Spleen (tissue), 11 donors: ENCODE measurements around the gene LRP1B. TPM values are rescaled to one million over a fixed set of nuclear protein-coding genes. Genes with fewer than 3 reads are reported as not detected.

Experiments used
- DNase-seq: peaks from one replicate; pipeline ENCODE4 v3.0.0-alpha.2; 2020
- H3K27ac ChIP-seq, 8 donors: fragments of 200-600 bp; sonication (generic) in 7 of 8; 1 replicate in 4 of 8; 2 replicates in 4 of 8; pipeline versions ENCODE4 v1.5.0 to v1.8.0; 2016 to 2021; ENCODE audit warnings: inconsistent platforms in 4 of 8, mild to moderate bottlenecking in 4 of 8, moderate library complexity in 1 of 8
- H3K27me3 ChIP-seq, 7 donors: fragments of 200-600 bp; sonication (generic) in 6 of 7; replicated peaks in 1 of 7; 1 replicate in 4 of 7; 2 replicates in 3 of 7; pipeline versions ENCODE4 v1.5.0 to v1.8.0; 2016 to 2021; ENCODE audit warnings: inconsistent platforms in 3 of 7, mild to moderate bottlenecking in 1 of 7
- H3K36me3 ChIP-seq, 6 donors: fragments of 200-600 bp; sonication (generic) in 5 of 6; 1 replicate in 4 of 6; 2 replicates in 2 of 6; pipeline versions ENCODE4 v1.5.0 to v1.8.0; 2016 to 2021; ENCODE audit warnings: inconsistent platforms in 2 of 6
- H3K4me1 ChIP-seq, 6 donors: fragments of 200-600 bp; sonication (generic) in 5 of 6; 1 replicate in 3 of 6; 2 replicates in 3 of 6; pipeline versions ENCODE4 v1.5.0 to v1.8.0; 2016 to 2021; ENCODE audit warnings: inconsistent platforms in 3 of 6
- H3K4me3 ChIP-seq, 8 donors: fragments of 200-600 bp; sonication (generic) in 7 of 8; 1 replicate in 4 of 8; 2 replicates in 4 of 8; pipeline versions ENCODE4 v1.5.0 to v1.8.0; 2016 to 2021; ENCODE audit warnings: inconsistent platforms in 4 of 8, mild to moderate bottlenecking in 4 of 8, moderate library complexity in 2 of 8
- H3K9me3 ChIP-seq, 8 donors: fragments of 200-600 bp; sonication (generic) in 7 of 8; 1 replicate in 4 of 8; 2 replicates in 4 of 8; pipeline versions ENCODE4 v1.5.0 to v1.8.0; 2016 to 2021; ENCODE audit warnings: inconsistent platforms in 4 of 8
- CTCF ChIP-seq, 11 experiments: fragments of 200-600 bp in 7 of 11; fragments of 450-650 bp in 4 of 11; sonication (generic) in 4 of 11; IDR thresholded peaks in 8 of 11; conservative IDR thresholded peaks in 3 of 11; 1 replicate in 7 of 11; 2 replicates in 4 of 11; pipeline versions ENCODE4 v1.4.0 to v1.8.0; 2016 to 2021; ENCODE audit warnings: antibody characterized with exemption in 11 of 11, inconsistent platforms in 4 of 11, mild to moderate bottlenecking in 1 of 11
- POLR2A ChIP-seq, 3 donors: fragments of 450-650 bp; IDR thresholded peaks; one replicate each; pipeline ENCODE4 v1.5.1; 2017; ENCODE audit warnings: antibody characterized with exemption in 3 of 3, mild to moderate bottlenecking in 1 of 3
- POLR2AphosphoS5 ChIP-seq, 3 donors: sonication (generic); formaldehyde crosslinking; IDR thresholded peaks; one replicate each; pipeline ENCODE4 v1.5.1; 2017; ENCODE audit warnings: antibody characterized with exemption in 3 of 3
- WGBS, 5 donors: extraction: QIAGEN DNeasy Blood & Tissue Kit in 3 of 5; methylation state at CpG; one replicate each; pipeline versions ENCODE4 v1.1.5 to v1.1.7; 2013 to 2018; 5-methylcytosine and 5-hydroxymethylcytosine counted together
- intact Hi-C: fragments of 100-400 bp; cut with DNase I; formaldehyde crosslinking; loops from one replicate; pipeline ENCODE4 v1.15.0; 2023; ENCODE audit warnings: low total_unique reads
- polyA plus RNA-seq, 3 donors: library from polyadenylated mRNA; stranded (reverse); fragments of 200-250 nt; gene quantifications; one replicate each; pipeline ENCODE4 v1.2.1, GENCODE V29; 2013
- total RNA-seq, 7 donors: library from RNA; depleted of rRNA in 3 of 7; stranded (reverse); fragments of >200 nt in 3 of 7; fragmentation: NEBNext Ultra II Directional in 4 of 7; extraction: Animal tissue kit (Norgen Biotek cat#: 25700) in 4 of 7; gene quantifications; one replicate each; pipeline versions ENCODE4 v1.1.0 to v1.2.1, GENCODE V29; 2016 to 2021
- donor health status: healthy with polysubstance abuse.
- donor health status: DM: no; HTN: no; CAD: no; lungs with moderate emphysema.
- donor health status: DM: no; HTN: no; CAD: no.
- donor health status: Bipolar disorder and iron deficiency.
- donor health status: healthy.
- donor health status: DM: no; HTN: no; CAD: no.
- donor health status: DM: yes; HTN: yes; CAD: no.

LRP1B gene
- total and polyA plus RNA-seq, 10 donors: 0.02 to 0.85 (median 0.08) TPM; not detected in 2

GRCh38 chr2:141524777-141525176, 606.0 kb downstream of the LRP1B start:
- H3K4me1 ChIP-seq: no peaks in the 10 kb centered on the region
- no peaks in the 10 kb centered on the region for H3K27me3 ChIP-seq
- TF ChIP-seq CTCF (IDR thresholded peaks at IDR 0.05 in 8 of 11, conservative IDR thresholded peaks at IDR 0.05 in 3 of 11): no peak
- TF ChIP-seq POLR2A (IDR thresholded peaks at IDR 0.05): no peak
- TF ChIP-seq POLR2AphosphoS5 (IDR thresholded peaks at IDR 0.05): no peak
- no peak overlapping the region for H3K4me3 ChIP-seq
- no peak for DNase-seq
- intact Hi-C loops: no loop called here
- H3K27ac ChIP-seq: no peak overlapping the region
- no peaks in the 10 kb centered on the region for H3K36me3 ChIP-seq
- no peaks in the 10 kb centered on the region for H3K9me3 ChIP-seq
- 59 to 63% (median 61%) methylated on average over 3 of the region's 3 CpGs for WGBS, 5 donors

GRCh38 chr2:141523199-141523598, 607.6 kb downstream of the LRP1B start:
- H3K27me3 ChIP-seq: no peaks in the 10 kb centered on the region
- no peak overlapping the region for H3K4me3 ChIP-seq
- TF ChIP-seq CTCF (IDR thresholded peaks at IDR 0.05 in 8 of 11, conservative IDR thresholded peaks at IDR 0.05 in 3 of 11) (no peak), POLR2A (IDR thresholded peaks at IDR 0.05) (no peak), POLR2AphosphoS5 (IDR thresholded peaks at IDR 0.05) (no peak)
- no peak for DNase-seq
- no peaks in the 10 kb centered on the region for H3K9me3 ChIP-seq
- no peaks in the 10 kb centered on the region for H3K36me3 ChIP-seq
- no peak overlapping the region for H3K27ac ChIP-seq
- no peaks in the 10 kb centered on the region for H3K4me1 ChIP-seq
- intact Hi-C loops: no loop called here

- no peak overlapping the region for H3K4me3 ChIP-seq
- H3K27ac ChIP-seq: no peak overlapping the region
- H3K27me3 ChIP-seq: no peaks in the 10 kb centered on the region
- intact Hi-C loops: no loop called here
- no peaks in the 10 kb centered on the region for H3K36me3 ChIP-seq
- no peaks in the 10 kb centered on the region for H3K4me1 ChIP-seq
- H3K9me3 ChIP-seq: no peaks in the 10 kb centered on the region
- TF ChIP-seq POLR2AphosphoS5 (IDR thresholded peaks at IDR 0.05) (no peak), CTCF (IDR thresholded peaks at IDR 0.05 in 8 of 11, conservative IDR thresholded peaks at IDR 0.05 in 3 of 11) (no peak), POLR2A (IDR thresholded peaks at IDR 0.05) (no peak)
- WGBS, 5 donors: 29 to 64% (median 55%) methylated on average over 1 of the region's 1 CpG
- no peak for DNase-seq
These were observed 608.1 kb downstream of the LRP1B start for GRCh38 chr2:141522702-141523101.

GRCh38 chr2:141522048-141522447, 608.8 kb downstream of the LRP1B start:
- Histone ChIP-seq H3K27ac (no peak overlapping the region), H3K27me3 (no peaks in the 10 kb centered on the region), H3K4me3 (no peak overlapping the region), H3K9me3 (no peaks in the 10 kb centered on the region), H3K36me3 (no peaks in the 10 kb centered on the region), H3K4me1 (no peaks in the 10 kb centered on the region)
- WGBS, 5 donors: 70 to 83% (median 76%) methylated on average over 3 of the region's 3 CpGs
- no peak for TF ChIP-seq POLR2AphosphoS5 (IDR thresholded peaks at IDR 0.05)
- TF ChIP-seq CTCF (IDR thresholded peaks at IDR 0.05 in 8 of 11, conservative IDR thresholded peaks at IDR 0.05 in 3 of 11): no peak
- no peak for TF ChIP-seq POLR2A (IDR thresholded peaks at IDR 0.05)
- intact Hi-C loops: no loop called here
- DNase-seq: no peak
